ENCODE results near the gene PHRF1.

The PHRF1 gene

DNA sequence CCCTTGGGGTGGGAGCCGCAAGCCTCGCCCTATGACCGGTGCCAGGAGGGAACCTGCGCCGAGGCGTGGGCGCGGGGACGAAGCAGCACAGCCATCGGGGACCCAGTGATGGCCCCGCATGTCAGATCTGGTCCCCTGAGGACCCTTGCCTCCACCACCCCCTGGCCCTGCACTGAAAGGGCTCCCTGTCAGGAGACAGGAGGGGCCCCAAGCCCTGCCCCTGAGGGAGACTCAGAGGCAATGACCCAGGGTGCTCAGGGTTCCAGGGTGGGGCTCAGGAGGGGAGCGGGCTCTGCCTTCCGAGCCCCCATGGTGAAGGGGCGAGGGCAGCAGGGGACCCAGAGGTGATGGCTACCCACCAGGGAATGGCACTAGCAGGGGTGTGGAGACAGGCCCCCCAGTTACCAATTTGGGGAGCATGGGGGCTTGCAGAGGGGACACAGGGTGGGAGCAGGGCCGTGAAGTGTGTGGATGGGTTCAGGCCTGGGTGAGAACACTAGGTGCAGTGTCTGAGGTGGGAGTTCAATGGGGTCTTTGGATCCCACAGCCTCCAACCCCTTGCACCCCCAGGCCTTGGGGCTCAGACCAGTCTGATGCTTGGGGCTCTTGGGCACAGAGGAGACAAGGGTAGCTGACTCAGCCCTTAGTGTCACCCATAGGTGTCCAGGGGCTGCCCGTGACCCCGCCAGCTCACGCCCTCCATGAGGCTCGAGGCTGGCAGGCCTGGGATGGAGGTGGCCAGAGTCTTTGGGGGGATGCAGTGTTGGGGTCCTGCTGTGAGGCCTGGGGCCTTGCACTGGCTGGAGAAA, 38.4 kb upstream of the PHRF1 start:
- DNase-seq, result no peak

DNA sequence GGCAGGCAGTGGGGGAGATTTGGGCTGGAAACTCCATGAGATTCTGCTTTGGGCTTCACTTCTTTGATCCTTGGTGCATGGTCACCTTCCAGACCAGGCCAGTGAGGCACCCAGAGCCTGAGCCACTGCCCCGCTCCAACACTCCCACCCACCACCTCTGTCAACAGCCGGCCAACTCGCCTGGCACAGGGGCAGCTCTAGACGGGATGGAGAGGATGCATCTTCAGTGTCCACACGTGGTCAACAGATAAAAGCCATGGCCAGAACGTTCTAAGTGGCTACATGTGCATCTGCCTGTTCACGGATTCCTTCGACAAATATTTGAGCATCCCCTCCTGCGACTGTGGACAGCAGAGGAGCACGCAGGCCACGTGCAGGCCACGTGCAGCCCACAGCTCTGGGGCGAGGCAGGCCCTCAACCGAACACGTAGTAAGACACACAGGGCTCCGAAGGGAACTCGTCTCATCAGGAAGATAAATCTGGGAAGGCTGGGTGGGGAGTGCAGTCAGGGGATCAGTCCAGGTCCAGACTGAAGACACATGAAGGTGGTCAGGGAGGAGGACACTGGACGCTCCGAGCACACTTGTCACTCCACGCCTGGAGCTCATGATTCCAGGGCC, 37.7 kb upstream of the PHRF1 start:
- DNase-seq, result no peak

DNA sequence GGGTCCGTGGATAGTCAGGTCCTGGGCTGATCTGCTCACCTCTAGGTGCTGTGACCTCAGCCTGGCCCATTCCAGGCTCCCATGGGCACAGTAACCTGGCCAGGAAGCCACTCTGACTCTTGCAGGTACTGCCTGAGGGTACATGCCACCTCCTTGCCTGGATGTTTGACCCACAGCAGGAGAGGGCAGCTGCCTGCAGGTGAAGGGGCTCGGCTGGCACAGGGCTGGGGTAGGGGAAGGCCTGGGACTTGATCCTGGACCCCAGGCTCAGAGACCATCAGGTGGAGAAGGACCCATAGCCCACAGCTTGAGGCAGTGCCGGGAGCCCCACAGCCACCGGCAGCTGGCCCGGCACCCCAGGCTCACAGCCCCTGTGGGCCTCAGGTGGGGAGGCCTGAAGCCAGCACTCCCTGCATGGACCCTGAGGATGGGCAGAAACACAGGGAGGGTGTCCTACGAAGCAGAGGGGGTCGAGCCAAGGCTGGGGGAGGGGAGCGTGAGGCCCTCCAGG, 36.2 kb upstream of the PHRF1 start:
- no peak for DNase-seq

DNA sequence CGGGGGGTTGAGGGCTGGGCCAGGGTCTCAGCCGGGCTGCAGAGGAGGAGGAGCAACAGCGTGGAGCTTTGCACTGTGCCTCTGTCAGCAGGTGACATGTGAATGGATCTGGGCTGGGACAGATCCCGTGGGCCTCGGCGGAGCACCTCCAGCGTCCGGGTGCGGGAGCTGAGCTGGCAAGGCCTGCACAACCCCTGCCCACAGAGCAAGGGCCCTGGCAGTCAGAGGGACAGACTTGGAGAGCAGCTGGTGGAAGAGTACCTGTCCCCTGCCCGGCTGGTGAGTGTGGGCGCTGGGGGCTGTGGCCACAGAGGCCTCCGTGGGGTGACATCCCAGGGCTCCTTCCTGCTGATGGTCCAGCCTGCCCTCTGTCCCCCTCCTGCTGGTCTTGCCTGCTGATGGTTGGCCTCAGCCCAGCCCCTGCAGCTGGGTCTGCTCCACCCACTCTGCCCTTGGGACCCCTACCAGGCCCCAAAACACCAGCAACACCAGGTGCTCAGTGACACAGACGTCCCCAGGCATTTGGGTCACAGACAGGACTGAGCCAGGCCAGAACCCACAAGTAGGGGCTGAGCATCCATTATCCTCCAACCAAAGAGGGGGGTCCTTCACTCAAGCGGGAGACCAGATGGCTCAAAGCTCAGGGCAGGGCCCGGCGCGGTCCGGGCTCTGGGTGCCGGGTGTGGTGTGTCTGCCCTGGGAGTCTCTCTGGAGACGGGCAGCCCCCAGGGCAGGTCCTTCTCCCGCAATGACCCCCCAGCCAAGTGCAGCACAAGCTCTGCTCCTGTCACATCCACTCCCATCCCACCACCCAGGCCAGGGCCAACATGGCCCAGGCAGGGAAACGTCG, 35.5 kb upstream of the PHRF1 start:
- no peak for DNase-seq

DNA sequence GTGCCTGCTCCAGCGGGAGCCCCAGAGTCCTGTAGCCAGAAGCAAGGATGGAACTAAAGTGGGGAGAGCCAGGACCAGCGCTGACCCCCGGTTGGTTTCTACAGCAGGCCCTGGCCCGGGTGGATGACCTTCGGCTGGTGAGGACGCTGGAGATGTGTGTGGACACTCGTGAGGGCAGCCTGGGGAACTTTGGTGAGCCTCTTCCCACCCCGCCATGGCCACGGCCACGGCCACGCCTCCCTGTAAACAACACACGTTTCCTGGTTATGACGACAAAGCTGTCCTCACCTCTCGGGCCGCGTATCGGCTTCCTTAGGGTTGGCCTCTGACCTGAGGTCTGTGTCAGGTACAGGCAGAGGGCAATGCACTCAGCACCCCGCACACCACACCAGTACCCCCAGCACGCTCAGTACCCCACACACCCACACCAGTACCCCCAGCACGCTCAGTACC, 34.8 kb upstream of the PHRF1 start:
- DNase-seq, result no peak

GRCh38 chr11:544817-545166, 31.5 kb upstream of the PHRF1 start:
- DNase-seq, result no peak

- DNase-seq, result no peak
Observed at GRCh38 chr11:545171-545570, 31.1 kb upstream of the PHRF1 start.

GRCh38 chr11:548700-549603, 27.3 kb upstream of the PHRF1 start:
- DNase-seq, result no peak

- DNase-seq, result no peak
Observed at GRCh38 chr11:550021-550745, 26.1 kb upstream of the PHRF1 start.

DNA sequence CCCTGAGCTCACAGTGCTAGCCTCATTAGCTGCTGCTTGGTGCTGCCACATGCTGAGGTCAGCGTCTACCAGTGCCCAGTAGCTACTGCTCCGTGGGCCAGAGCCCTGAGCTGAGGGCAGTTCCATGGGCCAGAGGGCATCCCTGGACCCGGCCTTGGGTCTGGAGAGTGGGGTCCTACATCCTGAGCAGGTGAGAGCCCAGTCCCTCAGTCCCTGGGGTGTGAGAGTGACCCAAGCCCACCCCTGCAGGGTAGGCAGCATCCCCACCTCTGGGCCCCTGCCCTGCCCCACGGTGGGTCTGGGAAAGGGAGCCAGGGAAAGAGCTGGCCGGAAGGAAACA, 25.6 kb upstream of the PHRF1 start:
- no peak for DNase-seq

GRCh38 chr11:551131-551530, 25.1 kb upstream of the PHRF1 start:
- no peak for DNase-seq

DNA sequence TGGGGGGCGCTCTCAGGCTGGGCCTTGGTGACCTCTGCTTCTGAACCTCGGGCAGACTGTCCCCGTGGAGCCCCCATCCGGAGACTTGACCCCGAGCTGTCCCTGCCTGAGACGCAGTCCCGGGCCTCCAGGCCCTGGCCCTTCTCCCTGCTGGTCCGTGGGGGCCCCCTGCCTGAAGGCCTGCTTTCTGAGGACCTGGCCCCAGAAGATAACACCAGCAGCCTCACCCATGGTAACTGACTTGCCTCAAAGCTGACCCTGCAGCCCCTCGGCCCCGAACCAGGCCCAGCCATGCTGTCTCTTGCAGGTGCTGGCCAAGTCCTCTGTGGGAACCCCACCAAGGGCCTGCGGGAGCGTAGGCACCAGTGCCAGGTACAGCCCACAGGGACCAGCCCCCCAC, 24.7 kb upstream of the PHRF1 start:
- no peak for DNase-seq

DNA sequence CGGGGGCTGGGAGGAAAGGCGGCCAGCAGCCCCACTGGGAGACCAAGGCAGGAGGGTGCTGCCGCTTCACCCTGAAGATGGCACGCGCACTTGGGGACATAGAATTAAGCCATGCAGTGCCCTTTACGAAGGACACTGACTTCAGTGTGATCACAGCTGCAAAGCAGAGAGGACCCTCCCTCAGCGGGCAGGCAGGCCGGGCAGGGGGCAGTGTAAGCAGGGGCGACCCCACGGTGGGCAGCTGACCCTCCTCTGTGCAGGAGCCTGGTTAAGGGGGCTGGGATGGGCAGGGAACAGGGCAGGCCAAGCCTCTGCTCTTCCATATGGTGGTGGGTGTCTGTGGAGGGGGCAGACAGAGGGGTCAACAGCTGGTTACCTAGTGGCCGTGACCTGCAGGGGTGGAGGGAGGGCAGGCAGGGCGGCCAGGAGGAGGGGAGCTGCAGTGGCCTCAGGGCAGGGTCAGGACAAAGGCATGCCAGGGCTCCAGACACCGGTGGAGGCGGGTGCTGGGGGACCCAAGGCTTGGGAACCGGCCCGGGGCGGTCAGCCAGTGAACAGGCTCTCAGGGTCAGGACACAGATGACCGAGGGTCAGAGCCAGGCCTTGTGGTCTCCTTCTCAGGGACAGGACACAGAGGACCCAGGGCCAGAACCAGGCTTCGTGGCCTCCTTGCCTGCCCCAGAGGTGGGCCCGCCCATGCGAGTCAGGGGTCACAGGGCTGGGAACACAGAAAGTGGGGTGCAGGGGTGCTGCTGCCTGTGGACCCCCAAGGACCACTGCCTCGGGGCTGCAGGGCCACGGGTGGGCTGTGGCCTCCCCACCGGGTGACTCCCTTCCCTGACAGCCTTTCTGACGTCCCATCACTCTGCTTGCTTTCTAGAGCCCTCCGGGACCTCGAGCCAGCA, 22.9 kb upstream of the PHRF1 start:
- no peak for DNase-seq

- DNase-seq, result no peak
Observed at GRCh38 chr11:553988-554340, 22.3 kb upstream of the PHRF1 start.

GRCh38 chr11:554428-555226, 21.6 kb upstream of the PHRF1 start:
- DNase-seq, result peak; percentile 87

GRCh38 chr11:555227-555779, 21.0 kb upstream of the PHRF1 start:
- DNase-seq, result no peak

GRCh38 chr11:555780-556661, 20.2 kb upstream of the PHRF1 start:
- DNase-seq, result peak; percentile 20

GRCh38 chr11:556662-557256, 19.5 kb upstream of the PHRF1 start:
- DNase-seq, result no peak

All from NCI-H146 (cell line).